ENCODE measurements around the gene MYRIP.

Gene MYRIP

DNA sequence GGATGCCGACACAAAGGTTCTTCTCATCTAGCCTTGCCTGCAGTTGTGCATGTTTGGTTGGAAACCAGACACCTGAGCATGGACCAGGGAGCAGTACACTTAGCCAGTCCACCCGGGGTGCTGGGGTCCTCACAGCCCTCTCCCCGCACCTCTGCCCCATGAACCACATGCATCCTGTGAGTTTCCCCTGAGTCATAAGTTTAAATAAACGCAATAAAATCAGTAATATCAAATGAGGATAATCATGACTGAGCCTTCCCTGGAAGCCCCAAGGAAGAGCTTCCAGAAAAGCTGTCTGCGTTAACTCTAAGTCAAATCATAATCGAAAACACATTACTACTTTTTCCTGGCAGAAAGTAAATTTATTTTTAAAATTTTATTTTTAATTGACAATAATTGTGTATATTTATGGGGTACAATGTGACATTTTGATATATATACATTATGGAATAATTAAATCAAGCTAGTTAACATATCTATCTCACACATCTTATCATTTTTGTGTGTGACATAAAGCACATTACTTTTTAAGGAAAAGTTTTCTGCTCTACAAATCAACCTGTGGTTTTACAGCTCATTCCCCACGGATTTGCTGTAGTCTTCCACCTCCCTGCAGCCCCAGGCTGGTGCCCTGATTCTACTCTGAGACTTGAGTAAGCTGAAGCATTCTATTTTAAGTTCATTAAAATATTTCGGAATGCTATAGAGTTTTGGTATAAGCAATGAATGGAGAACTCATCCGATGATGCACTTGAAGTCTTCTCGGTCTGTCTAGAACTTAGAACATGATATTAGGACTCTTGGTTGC lies 334.1 kb downstream of the MYRIP start:
- no peak for DNase-seq

DNA sequence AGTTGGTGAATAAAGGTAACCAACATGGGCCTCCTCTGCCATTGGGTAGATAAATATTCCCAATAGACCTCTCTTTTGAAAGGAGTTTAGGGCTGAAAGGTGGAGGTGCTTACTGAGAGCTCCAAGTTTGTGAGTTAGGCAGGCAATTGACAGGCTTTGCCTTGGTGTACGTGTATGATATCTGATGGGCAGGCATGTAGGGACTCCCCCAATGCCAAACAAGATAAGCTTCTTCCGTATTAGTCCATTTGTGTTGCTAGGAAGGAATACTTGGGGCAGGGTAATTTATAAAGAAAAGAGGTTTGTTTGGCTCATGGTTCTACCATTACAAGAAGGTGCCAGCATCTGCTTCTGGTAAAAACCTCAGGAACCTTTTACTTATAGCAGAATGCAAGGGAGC lies 339.4 kb downstream of the MYRIP start:
- DNase-seq = no peak

DNA sequence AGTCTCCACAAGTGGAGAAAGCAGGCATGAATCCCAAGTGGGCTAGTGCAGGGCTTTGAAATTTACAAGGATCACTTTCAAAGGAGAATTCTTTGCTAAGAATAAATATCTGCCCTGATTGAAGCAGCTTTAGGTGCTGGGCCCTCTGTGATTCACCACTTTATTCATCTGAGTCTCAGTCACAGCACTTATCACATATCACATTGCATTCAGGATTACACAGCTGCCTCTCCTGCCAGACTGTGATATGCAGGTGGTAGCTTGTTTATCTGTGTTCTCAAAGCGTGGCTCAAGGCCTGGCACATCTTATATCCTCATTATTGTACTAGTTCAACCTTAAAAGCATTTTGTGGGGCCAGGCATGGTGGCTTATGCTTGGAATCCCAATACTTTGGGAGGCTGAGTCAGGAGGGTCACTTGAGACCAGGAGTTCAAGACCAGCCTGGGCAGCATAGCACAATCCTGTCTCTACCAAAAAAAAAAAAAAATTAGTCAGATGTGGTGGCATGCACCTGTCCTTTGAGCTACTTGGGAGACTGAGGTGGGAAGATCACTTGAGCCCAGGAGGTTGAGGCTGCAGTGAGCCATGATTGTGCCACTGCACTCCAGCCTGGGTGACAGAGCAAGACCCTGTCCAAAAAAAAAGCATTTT lies 343.2 kb downstream of the MYRIP start:
- DNase-seq = peak; percentile 22

GRCh38 chr3:40160933-40161332 lies 351.5 kb downstream of the MYRIP start:
- no peak for DNase-seq

- no peak for DNase-seq
Measured at GRCh38 chr3:40162616-40163015, 353.2 kb downstream of the MYRIP start.

DNA sequence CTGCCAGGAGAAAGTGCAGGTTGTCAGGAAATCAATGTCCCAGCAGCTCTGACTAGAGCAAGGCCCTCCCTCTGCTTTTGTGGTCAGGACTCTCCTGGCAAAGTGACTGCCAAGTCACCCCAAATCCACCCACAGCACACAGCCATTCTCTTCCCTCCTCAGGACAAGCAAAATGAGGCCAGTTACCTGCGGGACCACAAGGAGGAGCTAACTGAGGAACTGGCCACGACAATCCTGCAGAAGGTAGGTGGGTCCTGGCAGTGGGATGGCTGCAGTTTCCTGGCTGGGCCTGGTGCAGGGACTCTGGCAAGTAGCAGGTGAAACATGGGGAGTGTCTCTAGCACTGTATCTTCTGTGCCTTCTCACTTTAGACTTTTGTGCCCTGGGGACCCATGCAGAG lies 357.6 kb downstream of the MYRIP start:
- no peak for DNase-seq

DNA sequence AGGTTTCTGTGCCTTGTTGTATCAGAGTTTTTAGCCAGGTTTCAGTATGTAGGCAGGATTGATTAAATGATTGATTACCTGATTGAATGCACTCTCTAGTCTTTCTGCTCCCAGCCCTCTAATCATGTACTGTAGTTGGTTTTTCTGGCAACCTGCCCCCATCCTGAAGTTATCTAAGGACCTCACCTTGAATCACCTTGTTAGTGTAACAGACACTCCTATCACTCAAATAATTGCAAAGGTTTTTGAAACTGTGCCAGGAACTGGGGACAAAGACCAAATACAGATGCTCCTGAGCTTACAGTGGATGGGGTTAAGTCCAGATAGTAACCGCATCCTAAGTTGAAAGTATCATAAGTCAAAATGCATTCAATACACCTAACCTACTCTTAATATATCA lies 358.5 kb downstream of the MYRIP start:
- DNase-seq = no peak

- DNase-seq = no peak
Measured at GRCh38 chr3:40169983-40170382, 360.6 kb downstream of the MYRIP start.

DNA sequence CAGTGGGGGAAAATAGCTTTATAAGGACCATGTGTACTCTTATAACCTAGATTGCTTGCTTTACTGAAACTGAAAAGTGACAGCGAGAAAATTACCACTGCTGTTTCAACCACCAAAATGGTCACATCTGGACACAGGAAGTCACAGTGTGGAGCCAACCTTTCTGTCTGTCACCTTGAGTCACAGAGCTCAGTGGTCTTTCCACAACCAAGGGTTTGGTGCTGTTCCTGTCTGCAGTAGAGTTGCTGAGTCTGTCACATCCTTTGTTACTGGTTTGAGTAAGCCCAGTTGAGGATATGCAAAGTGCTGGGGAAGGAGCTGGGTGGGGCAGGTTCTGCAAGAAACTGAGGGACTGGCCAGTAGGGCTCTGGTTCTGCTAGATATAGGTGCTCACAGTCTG lies 361.0 kb downstream of the MYRIP start:
- no peak for DNase-seq

GRCh38 chr3:40172560-40172959 lies 363.2 kb downstream of the MYRIP start:
- DNase-seq = no peak

- no peak for DNase-seq
Measured at GRCh38 chr3:40173227-40173721, 363.9 kb downstream of the MYRIP start.

DNA sequence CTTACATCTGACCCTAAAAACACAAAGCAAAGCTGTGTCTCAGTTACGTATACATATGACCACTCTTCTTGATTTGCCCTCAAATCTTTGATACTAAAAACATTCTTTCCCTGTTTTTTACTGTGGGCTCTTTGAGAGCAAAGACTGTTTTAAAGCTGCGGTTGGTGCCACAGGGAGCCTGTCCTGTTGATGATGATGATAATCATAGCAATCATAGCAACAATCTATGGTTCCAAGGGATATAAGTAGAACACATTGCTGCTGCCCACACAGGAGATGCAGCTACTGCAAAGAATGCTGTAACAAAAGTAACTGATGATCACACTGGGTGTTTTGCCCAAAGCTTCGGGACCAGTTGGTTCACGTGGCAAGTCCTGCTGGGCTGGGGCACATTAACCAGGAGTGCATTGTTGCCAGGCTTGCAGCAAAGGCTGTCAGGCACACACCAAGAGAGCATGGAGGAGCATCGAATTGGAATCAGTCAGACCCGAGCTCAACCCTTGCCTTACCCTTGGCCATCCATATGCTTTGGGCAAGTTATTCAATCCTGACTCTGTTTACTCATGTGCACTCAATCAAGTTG lies 368.7 kb downstream of the MYRIP start:
- DNase-seq = no peak

DNA sequence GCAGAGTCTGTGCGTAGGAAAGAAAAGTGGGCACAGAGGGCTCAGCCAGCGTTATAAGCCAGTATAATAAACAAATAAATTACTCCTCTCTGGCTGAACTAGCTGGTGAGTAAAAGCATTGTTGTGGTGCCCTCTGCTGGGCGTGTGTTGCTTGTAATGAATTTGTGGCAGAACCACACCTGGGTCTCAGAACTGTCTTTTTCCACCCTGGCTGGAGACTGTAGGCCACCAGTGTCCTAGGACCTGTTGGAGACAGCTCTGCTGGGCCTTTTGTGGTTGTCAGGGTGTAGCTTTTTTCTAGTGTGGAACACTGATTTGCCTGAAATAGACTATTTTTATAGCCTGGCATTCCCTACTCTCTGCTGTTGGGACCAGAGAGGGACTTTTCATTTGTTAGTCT lies 369.6 kb downstream of the MYRIP start:
- DNase-seq = peak; percentile 6

- no peak for DNase-seq
Measured at GRCh38 chr3:40181182-40181581, 371.8 kb downstream of the MYRIP start.

GRCh38 chr3:40185029-40185695 lies 375.8 kb downstream of the MYRIP start:
- DNase-seq = no peak

- DNase-seq = no peak
Measured at GRCh38 chr3:40186508-40186907, 377.1 kb downstream of the MYRIP start.

DNA sequence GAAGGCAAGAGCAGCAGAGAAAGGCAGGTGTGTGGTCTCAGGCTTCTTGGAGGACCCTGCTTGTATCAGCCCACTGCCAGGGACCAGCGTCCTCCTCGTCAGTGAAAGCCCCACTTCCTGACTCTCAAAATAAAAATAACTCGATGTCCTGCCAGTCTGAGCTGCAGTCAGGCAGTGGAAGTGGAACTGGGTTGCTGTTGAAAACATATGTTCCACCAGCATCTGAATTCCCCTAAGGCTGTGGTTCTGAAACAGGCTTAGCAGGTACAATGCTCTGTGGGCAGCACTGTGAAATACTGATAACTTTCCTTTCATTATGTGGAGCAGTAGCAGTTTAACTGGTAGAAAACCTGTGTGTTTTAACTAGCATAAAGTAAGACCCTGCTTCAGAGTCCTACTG lies 378.5 kb downstream of the MYRIP start:
- DNase-seq = no peak

DNA sequence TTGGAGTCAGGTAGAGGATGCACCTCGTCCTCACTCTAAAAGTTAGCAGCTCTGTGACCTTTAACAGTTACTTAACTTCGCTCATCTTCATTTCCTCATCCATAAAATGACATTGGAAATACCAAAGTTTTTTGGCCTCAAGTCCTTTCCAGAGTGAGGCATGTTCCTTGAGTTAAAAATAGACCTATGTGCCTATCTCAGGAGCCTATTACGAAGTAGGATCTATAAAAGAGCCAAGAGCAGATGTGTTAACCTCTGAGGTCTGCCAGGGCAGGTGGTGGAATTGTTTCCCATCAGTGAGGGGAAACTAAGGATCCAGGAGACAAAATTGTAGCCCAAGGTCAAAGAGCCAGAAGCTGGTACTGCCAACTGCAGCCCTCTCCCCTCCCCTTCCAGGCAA lies 379.7 kb downstream of the MYRIP start:
- DNase-seq = no peak

- no peak for DNase-seq
Measured at GRCh38 chr3:40190056-40190455, 380.6 kb downstream of the MYRIP start.

GRCh38 chr3:40191251-40191650 lies 381.8 kb downstream of the MYRIP start:
- no peak for DNase-seq

DNA sequence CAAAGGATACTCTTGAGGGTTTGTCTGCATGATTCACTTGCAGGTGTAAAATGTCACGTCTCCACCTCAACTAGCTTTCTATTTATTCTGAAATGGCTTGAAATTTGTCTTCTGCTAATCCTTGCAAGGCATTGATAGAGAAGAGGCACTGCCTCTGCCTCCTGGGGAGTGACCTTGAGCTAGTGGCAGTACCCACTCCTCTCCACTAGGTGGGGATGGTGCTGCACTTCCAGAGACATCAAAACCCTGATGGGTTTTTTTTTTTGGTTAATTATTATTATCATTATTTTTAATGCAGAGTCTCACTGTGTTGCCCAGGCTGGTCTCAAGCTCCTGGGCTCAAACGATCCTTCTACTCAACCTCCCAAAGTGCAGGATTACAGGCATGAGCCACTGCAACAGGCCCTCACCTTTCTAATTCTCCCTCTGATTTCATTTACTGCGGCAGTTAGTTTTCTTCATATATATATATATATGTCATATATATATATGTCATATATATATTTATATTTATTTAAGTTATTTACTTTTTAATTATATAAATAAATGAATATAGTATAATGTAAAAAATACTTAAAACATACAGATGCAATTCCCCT lies 382.5 kb downstream of the MYRIP start:
- no peak for DNase-seq

GRCh38 chr3:40192628-40193027 lies 383.2 kb downstream of the MYRIP start:
- DNase-seq = no peak

- DNase-seq = no peak
Measured at GRCh38 chr3:40196966-40197365, 387.6 kb downstream of the MYRIP start.
